H9 (cell line): ENCODE results near the gene TRIM39. TPM values are rescaled to one million over a fixed set of nuclear protein-coding genes. Genes with fewer than 3 reads are reported as not detected.
A peak's percentile ranks its signal among the peaks of the same experiment; 100 is the strongest.

Source experiments
- DNase-seq: peaks from one replicate; pipeline ENCODE4 v3.0.0-alpha.2; 2017
- H2AFZ ChIP-seq: one replicate; pipeline ENCODE4 v1.6.1; 2013; ENCODE audit warnings: mild to moderate bottlenecking, low read length, control low read depth, moderate library complexity
- H2AK5ac ChIP-seq: 2 replicates; pipeline ENCODE4 v1.6.1; 2013; ENCODE audit warnings: low read length, control low read depth, mixed read lengths; ENCODE audit not compliant: insufficient read length
- H2BK120ac ChIP-seq: one replicate; pipeline ENCODE4 v1.6.1; 2013; ENCODE audit warnings: low read depth, mild to moderate bottlenecking, low read length, control low read depth, inconsistent platforms; ENCODE audit not compliant: poor library complexity, severe bottlenecking
- H2BK12ac ChIP-seq: 2 replicates; pipeline ENCODE4 v1.6.1; 2013; ENCODE audit warnings: low read length, control low read depth, mixed read lengths, low read depth; ENCODE audit not compliant: insufficient read length
- H2BK15ac ChIP-seq: 2 replicates; pipeline ENCODE4 v1.6.1; 2013; ENCODE audit warnings: low read depth, low read length, control low read depth
- H2BK20ac ChIP-seq: one replicate; pipeline ENCODE4 v1.6.1; 2013; ENCODE audit warnings: low read depth, mild to moderate bottlenecking, low read length, control low read depth, inconsistent platforms; ENCODE audit not compliant: poor library complexity, severe bottlenecking
- H2BK5ac ChIP-seq: 2 replicates; pipeline ENCODE4 v1.6.1; 2013; ENCODE audit warnings: low read length, control low read depth, mixed read lengths; ENCODE audit not compliant: insufficient read length
- H3K14ac ChIP-seq: 2 replicates; pipeline ENCODE4 v1.6.1; 2013; ENCODE audit warnings: low read length, control low read depth; ENCODE audit not compliant: insufficient read depth
- H3K18ac ChIP-seq: 2 replicates; pipeline ENCODE4 v1.6.1; 2013; ENCODE audit warnings: low read depth, mild to moderate bottlenecking, mixed read lengths, low read length, control low read depth; ENCODE audit not compliant: insufficient read length
- H3K23ac ChIP-seq: 2 replicates; pipeline ENCODE4 v1.6.1; 2013; ENCODE audit warnings: low read length, control low read depth, mixed read lengths, low read depth; ENCODE audit not compliant: insufficient read length
- H3K23me2 ChIP-seq: 2 replicates; pipeline ENCODE4 v1.6.1; 2013; ENCODE audit warnings: low read depth, mild to moderate bottlenecking, mixed read lengths, low read length, control low read depth; ENCODE audit not compliant: insufficient read length, poor library complexity, severe bottlenecking
- H3K27ac ChIP-seq: 2 replicates; pipeline ENCODE4 v1.5.1; 2013; ENCODE audit warnings: low read length, control low read depth, mixed read lengths, low read depth; ENCODE audit not compliant: insufficient read length
- H3K27me3 ChIP-seq: 2 replicates; pipeline ENCODE4 v1.6.1; 2013; ENCODE audit warnings: low read length, control low read depth, inconsistent platforms; ENCODE audit not compliant: insufficient read depth
- H3K4ac ChIP-seq: 2 replicates; pipeline ENCODE4 v1.6.1; 2013; ENCODE audit warnings: low read depth, mild to moderate bottlenecking, control low read depth, inconsistent platforms, low read length, moderate library complexity
- H3K4me1 ChIP-seq: 2 replicates; pipeline ENCODE4 v1.6.1; 2013; ENCODE audit warnings: low read length, control low read depth, inconsistent platforms; ENCODE audit not compliant: insufficient read depth
- H3K4me2 ChIP-seq: 2 replicates; pipeline ENCODE4 v1.6.1; 2013; ENCODE audit warnings: low read length, control low read depth, mixed read lengths; ENCODE audit not compliant: insufficient read length, insufficient read depth
- H3K56ac ChIP-seq: 2 replicates; pipeline ENCODE4 v1.6.1; 2013; ENCODE audit warnings: low read depth, mild to moderate bottlenecking, mixed read lengths, low read length, control low read depth; ENCODE audit not compliant: insufficient read length
- H3K79me1 ChIP-seq: 2 replicates; pipeline ENCODE4 v1.6.1; 2013; ENCODE audit warnings: low read depth, mild to moderate bottlenecking, moderate library complexity, low read length, control low read depth, inconsistent platforms; ENCODE audit not compliant: insufficient read depth, poor library complexity, severe bottlenecking
- H3K79me2 ChIP-seq: 2 replicates; pipeline ENCODE4 v1.6.1; 2013; ENCODE audit warnings: low read length, control low read depth, inconsistent platforms; ENCODE audit not compliant: insufficient read depth
- H3K9ac ChIP-seq: 2 replicates; pipeline ENCODE4 v1.6.1; 2013; ENCODE audit warnings: low read length, control low read depth, mixed read lengths; ENCODE audit not compliant: insufficient read length; ENCODE audit errors: extremely low read depth
- H3K9me3 ChIP-seq: one replicate; pipeline ENCODE4 v1.6.1; 2013; ENCODE audit warnings: low read depth, low read length, inconsistent platforms; ENCODE audit not compliant: control insufficient read depth
- H3T11ph ChIP-seq: one replicate; pipeline ENCODE4 v1.6.1; 2013; ENCODE audit warnings: mild to moderate bottlenecking, low read length, control low read depth, inconsistent platforms
- H4K20me1 ChIP-seq: one replicate; pipeline ENCODE4 v1.6.1; 2013; ENCODE audit not compliant: control insufficient read depth, insufficient read length, insufficient read depth
- H4K5ac ChIP-seq: 2 replicates; pipeline ENCODE4 v1.6.1; 2013; ENCODE audit warnings: low read depth, mild to moderate bottlenecking, mixed read lengths, low read length, control low read depth; ENCODE audit not compliant: insufficient read length
- H4K8ac ChIP-seq: replicated peaks from 2 replicates; pipeline ENCODE4 v1.6.1; 2013; ENCODE audit warnings: low read length, control low read depth, mixed read lengths, low read depth; ENCODE audit not compliant: insufficient read length
- H4K91ac ChIP-seq: 2 replicates; pipeline ENCODE4 v1.6.1; 2013; ENCODE audit warnings: low read depth, mild to moderate bottlenecking, moderate library complexity, mixed read lengths, low read length, control low read depth; ENCODE audit not compliant: insufficient read length
- H3K27ac Mint-ChIP-seq, 3 experiments: 2 replicates in 2 of 3; 3 replicates in 1 of 3; pipeline ENCODE4 v1.8.0; 2020 to 2021; ENCODE audit warnings: mixed read lengths in 3 of 3, mild to moderate bottlenecking in 1 of 3, moderate library complexity in 1 of 3
- H3K27me3 Mint-ChIP-seq: 2 replicates; pipeline ENCODE4 v1.8.0; 2021; ENCODE audit warnings: low read depth, mild to moderate bottlenecking, moderate library complexity, mixed read lengths
- H3K36me3 Mint-ChIP-seq, 3 experiments: 2 replicates in 2 of 3; 3 replicates in 1 of 3; pipeline ENCODE4 v1.8.0; 2020 to 2021; ENCODE audit warnings: low read depth in 3 of 3, mixed read lengths in 3 of 3; ENCODE audit not compliant: insufficient read depth in 1 of 3
- H3K4me1 Mint-ChIP-seq, 2 experiments: 2 replicates each; pipeline ENCODE4 v1.8.0; 2020; ENCODE audit warnings: mixed read lengths in 2 of 2
- H3K4me3 Mint-ChIP-seq, 2 experiments: 2 replicates in 1 of 2; 3 replicates in 1 of 2; pipeline ENCODE4 v1.8.0; 2020 to 2021; ENCODE audit warnings: mild to moderate bottlenecking in 2 of 2, mixed read lengths in 2 of 2, moderate library complexity in 1 of 2
- H3K9me3 Mint-ChIP-seq, 2 experiments: 2 replicates in 1 of 2; 3 replicates in 1 of 2; pipeline ENCODE4 v1.8.0; 2020; ENCODE audit warnings: mild to moderate bottlenecking in 2 of 2, mixed read lengths in 2 of 2, moderate library complexity in 1 of 2
- CTCF ChIP-seq: fragments of 200-600 bp; sonication (generic); conservative IDR thresholded peaks from 3 replicates; pipeline ENCODE4 v1.8.0; 2021; ENCODE audit warnings: antibody characterized with exemption, mild to moderate bottlenecking
- WGBS: extraction: QIAGEN DNeasy Blood & Tissue Kit; methylation state at CpG from one replicate; pipeline ENCODE4 v1.1.7; 2013; ENCODE audit warnings: missing lambda C conversion rate, low lambda C conversion rate, mixed read lengths; ENCODE audit not compliant: insufficient read length; ENCODE audit errors: extremely low coverage; 5-methylcytosine and 5-hydroxymethylcytosine counted together
- total RNA-seq: library from RNA; stranded (reverse); gene quantifications from 2 replicates; pipeline ENCODE4 v1.2.1, GENCODE V29; 2021

Gene TRIM39
- total RNA-seq, 1 experiment from 2014 or later, result 26.2 TPM

GRCh38 chr6:30315156-30315555 lies 11.6 kb upstream of the TRIM39 start:
- no peaks in the 10 kb centered on the region; a peak in 1 of 5 replicates for H3K9me3 Mint-ChIP-seq
- H2BK5ac ChIP-seq, result no peak overlapping the region
- peak overlapping the region in 1 of 3 experiments; percentile 49; a peak in 1 of 7 replicates for H3K27ac Mint-ChIP-seq
- H4K91ac ChIP-seq, result no peak overlapping the region
- no peak overlapping the region for H3K14ac ChIP-seq
- no peak for DNase-seq
- no peak overlapping the region for H2AFZ ChIP-seq
- H3K27ac ChIP-seq, result no peak overlapping the region
- H2BK12ac ChIP-seq, result no peak overlapping the region
- WGBS, result no CpG with 5 or more reads among the region's 3 CpGs
- no peak overlapping the region for H3K4me3 Mint-ChIP-seq
- TF ChIP-seq CTCF, result no peak
- H3K4me2 ChIP-seq, result no peak overlapping the region
- no peaks in the 10 kb centered on the region for H3K27me3 Mint-ChIP-seq
- H2BK15ac ChIP-seq, result no peak overlapping the region
- no peak overlapping the region for H3K4ac ChIP-seq
- no peaks in the 10 kb centered on the region for H3K23me2 ChIP-seq
- H4K20me1 ChIP-seq, result no peaks in the 10 kb centered on the region
- H3K9me3 ChIP-seq, result no peaks in the 10 kb centered on the region
- H3T11ph ChIP-seq, result no peak overlapping the region
- H3K9ac ChIP-seq, result no peak overlapping the region
- peaks cover 7% of the 10 kb centered on the region for H3K79me1 ChIP-seq
- no peak overlapping the region for H4K5ac ChIP-seq
- no peak overlapping the region for H3K23ac ChIP-seq
- no peak overlapping the region for H2BK120ac ChIP-seq
- H3K4me1 ChIP-seq, result peaks cover 7% of the 10 kb centered on the region; the same call in 1 of the 2 replicates
- H3K36me3 Mint-ChIP-seq, result peaks cover 35 to 52% (median 39%) of the 10 kb centered on the region in 3 experiments; a peak in 6 of 7 replicates
- no peak overlapping the region for H3K18ac ChIP-seq
- no peak overlapping the region for H3K56ac ChIP-seq
- peaks cover 54% of the 10 kb centered on the region; the same call in 1 of the 2 replicates for H3K79me2 ChIP-seq
- peaks cover 35 to 39% of the 10 kb centered on the region in 2 experiments for H3K4me1 Mint-ChIP-seq
- H2BK20ac ChIP-seq, result no peak overlapping the region
- no peaks in the 10 kb centered on the region; the same call in 1 of the 2 replicates for H3K27me3 ChIP-seq
- H4K8ac ChIP-seq, result no peak overlapping the region
- no peak overlapping the region for H2AK5ac ChIP-seq
